ENCODE measurements around the gene ACTA2. TPM values are rescaled to one million over a fixed set of nuclear protein-coding genes. Genes with fewer than 3 reads are reported as not detected.

Gene ACTA2
- total and polyA plus RNA-seq, 4 donors = 13.2 to 182 (median 73.6) TPM

DNA sequence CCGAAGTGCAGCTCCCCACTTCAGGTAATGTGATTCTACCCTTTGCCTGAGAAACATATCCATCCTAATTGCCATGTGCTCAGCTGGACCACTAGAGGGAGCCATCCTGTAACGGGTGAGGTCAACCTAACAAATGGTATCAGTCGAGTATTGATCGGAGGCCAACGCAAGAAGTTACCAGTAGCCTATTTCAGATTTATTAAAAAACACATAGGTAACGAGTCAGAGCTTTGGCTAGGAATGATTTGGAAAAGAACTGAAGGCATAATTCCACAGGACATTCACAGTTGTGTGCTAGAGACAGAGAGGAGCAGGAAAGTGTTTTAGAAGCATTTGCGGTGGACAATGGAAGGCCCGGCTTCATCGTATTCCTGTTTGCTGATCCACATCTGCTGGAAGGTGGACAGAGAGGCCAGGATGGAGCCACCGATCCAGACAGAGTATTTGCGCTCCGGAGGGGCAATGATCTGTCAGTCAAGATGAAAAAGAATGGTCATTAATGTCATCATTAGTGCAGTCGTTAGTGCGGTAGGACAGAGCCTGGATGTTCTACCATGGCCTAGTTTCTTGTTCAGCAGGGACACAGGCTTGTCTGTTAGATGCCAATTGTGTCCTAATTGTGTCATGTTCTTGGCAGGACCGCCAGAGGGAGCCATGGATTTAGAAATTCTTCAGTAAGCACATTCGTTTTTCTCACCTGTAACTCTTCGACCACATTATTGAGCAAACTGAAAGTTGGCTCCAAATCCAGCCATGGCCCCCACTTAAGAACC lies 17.5 kb downstream of the ACTA2 start:
- DNase-seq (ENCODE audit: low spot score) = peak; percentile 64
- H3K9ac ChIP-seq (ENCODE audit: low read depth in 1 of 2, low read length in 2 of 2) = peak overlapping the region in 1 of 2 donors; percentile 13
- no peaks in the 10 kb centered on the region for H3K27me3 ChIP-seq (ENCODE audit: control insufficient read depth in 4 of 4, insufficient read depth in 4 of 4, low read length in 3 of 4)
- H3K36me3 ChIP-seq (ENCODE audit: control insufficient read depth in 4 of 4, insufficient read depth in 3 of 4, low read depth in 1 of 4, low read length in 3 of 4) = peaks cover 0 to 2% (median 0%) of the 10 kb centered on the region in 4 donors
- H3K4me3 ChIP-seq (ENCODE audit: low read depth in 1 of 3, low read length in 3 of 3) = no peak overlapping the region
- H3K4me1 ChIP-seq (ENCODE audit: control insufficient read depth in 4 of 4, insufficient read depth in 4 of 4, low read length in 3 of 4) = peaks cover 3 to 13% (median 8%) of the 10 kb centered on the region in 4 donors
- 23% methylated on average over 17 of the region's 17 CpGs for WGBS
- peak overlapping the region; percentile 20 to 48 for H3K27ac ChIP-seq (ENCODE audit: low read depth in 1 of 2, low read length in 2 of 2)
- H3K9me3 ChIP-seq (ENCODE audit: control insufficient read depth in 4 of 4, low read length in 3 of 4) = no peaks in the 10 kb centered on the region
- TF ChIP-seq, protein P1, sequence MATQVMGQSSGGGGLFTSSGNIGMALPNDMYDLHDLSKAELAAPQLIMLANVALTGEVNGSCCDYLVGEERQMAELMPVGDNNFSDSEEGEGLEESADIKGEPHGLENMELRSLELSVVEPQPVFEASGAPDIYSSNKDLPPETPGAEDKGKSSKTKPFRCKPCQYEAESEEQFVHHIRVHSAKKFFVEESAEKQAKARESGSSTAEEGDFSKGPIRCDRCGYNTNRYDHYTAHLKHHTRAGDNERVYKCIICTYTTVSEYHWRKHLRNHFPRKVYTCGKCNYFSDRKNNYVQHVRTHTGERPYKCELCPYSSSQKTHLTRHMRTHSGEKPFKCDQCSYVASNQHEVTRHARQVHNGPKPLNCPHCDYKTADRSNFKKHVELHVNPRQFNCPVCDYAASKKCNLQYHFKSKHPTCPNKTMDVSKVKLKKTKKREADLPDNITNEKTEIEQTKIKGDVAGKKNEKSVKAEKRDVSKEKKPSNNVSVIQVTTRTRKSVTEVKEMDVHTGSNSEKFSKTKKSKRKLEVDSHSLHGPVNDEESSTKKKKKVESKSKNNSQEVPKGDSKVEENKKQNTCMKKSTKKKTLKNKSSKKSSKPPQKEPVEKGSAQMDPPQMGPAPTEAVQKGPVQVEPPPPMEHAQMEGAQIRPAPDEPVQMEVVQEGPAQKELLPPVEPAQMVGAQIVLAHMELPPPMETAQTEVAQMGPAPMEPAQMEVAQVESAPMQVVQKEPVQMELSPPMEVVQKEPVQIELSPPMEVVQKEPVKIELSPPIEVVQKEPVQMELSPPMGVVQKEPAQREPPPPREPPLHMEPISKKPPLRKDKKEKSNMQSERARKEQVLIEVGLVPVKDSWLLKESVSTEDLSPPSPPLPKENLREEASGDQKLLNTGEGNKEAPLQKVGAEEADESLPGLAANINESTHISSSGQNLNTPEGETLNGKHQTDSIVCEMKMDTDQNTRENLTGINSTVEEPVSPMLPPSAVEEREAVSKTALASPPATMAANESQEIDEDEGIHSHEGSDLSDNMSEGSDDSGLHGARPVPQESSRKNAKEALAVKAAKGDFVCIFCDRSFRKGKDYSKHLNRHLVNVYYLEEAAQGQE (IDR thresholded peaks at IDR 0.05) = no peak
- TF ChIP-seq NR2F2 (IDR thresholded peaks at IDR 0.05) (no peak), FOXA1 (IDR thresholded peaks at IDR 0.05) (no peak), YY1 (IDR thresholded peaks at IDR 0.05) (peak; percentile 78), RXRA (IDR thresholded peaks at IDR 0.05) (peak; percentile 16 to 19), GABPA (IDR thresholded peaks at IDR 0.05 in 1 of 2, conservative IDR thresholded peaks at IDR 0.05 in 1 of 2) (no peak), HNF4G (IDR thresholded peaks at IDR 0.05) (no peak), RAD21 (IDR thresholded peaks at IDR 0.05) (peak; percentile 84 to 92), SP1 (IDR thresholded peaks at IDR 0.05) (peak; percentile 20), HNF4A (conservative IDR thresholded peaks at IDR 0.05) (peak; percentile 1 to 31), JUND (IDR thresholded peaks at IDR 0.05) (peak; percentile 3 to 12), EGR1 (IDR thresholded peaks at IDR 0.05; ENCODE audit: low read depth in 2 of 2) (no peak), FOXA2 (IDR thresholded peaks at IDR 0.05) (no peak), TAF1 (conservative IDR thresholded peaks at IDR 0.05) (no peak)
- TF ChIP-seq, protein P2, sequence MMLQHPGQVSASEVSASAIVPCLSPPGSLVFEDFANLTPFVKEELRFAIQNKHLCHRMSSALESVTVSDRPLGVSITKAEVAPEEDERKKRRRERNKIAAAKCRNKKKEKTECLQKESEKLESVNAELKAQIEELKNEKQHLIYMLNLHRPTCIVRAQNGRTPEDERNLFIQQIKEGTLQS (IDR thresholded peaks at IDR 0.05) = no peak
- TF ChIP-seq, protein P3, sequence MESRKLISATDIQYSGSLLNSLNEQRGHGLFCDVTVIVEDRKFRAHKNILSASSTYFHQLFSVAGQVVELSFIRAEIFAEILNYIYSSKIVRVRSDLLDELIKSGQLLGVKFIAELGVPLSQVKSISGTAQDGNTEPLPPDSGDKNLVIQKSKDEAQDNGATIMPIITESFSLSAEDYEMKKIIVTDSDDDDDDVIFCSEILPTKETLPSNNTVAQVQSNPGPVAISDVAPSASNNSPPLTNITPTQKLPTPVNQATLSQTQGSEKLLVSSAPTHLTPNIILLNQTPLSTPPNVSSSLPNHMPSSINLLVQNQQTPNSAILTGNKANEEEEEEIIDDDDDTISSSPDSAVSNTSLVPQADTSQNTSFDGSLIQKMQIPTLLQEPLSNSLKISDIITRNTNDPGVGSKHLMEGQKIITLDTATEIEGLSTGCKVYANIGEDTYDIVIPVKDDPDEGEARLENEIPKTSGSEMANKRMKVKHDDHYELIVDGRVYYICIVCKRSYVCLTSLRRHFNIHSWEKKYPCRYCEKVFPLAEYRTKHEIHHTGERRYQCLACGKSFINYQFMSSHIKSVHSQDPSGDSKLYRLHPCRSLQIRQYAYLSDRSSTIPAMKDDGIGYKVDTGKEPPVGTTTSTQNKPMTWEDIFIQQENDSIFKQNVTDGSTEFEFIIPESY (IDR thresholded peaks at IDR 0.05) = no peak
- TF ChIP-seq, protein P4, sequence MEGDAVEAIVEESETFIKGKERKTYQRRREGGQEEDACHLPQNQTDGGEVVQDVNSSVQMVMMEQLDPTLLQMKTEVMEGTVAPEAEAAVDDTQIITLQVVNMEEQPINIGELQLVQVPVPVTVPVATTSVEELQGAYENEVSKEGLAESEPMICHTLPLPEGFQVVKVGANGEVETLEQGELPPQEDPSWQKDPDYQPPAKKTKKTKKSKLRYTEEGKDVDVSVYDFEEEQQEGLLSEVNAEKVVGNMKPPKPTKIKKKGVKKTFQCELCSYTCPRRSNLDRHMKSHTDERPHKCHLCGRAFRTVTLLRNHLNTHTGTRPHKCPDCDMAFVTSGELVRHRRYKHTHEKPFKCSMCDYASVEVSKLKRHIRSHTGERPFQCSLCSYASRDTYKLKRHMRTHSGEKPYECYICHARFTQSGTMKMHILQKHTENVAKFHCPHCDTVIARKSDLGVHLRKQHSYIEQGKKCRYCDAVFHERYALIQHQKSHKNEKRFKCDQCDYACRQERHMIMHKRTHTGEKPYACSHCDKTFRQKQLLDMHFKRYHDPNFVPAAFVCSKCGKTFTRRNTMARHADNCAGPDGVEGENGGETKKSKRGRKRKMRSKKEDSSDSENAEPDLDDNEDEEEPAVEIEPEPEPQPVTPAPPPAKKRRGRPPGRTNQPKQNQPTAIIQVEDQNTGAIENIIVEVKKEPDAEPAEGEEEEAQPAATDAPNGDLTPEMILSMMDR (IDR thresholded peaks at IDR 0.05; ENCODE audit: low read depth, low read length, missing input control) = peak; percentile 96
- TF ChIP-seq, protein P5, sequence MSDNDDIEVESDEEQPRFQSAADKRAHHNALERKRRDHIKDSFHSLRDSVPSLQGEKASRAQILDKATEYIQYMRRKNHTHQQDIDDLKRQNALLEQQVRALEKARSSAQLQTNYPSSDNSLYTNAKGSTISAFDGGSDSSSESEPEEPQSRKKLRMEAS (IDR thresholded peaks at IDR 0.05) = peak; percentile 34
